Right ventricle myocardium inferior (tissue), 1 donor: ENCODE results near the gene PIGW. TPM values are rescaled to one million over a fixed set of nuclear protein-coding genes. Genes with fewer than 3 reads are reported as not detected.

Experiments used
- total RNA-seq: library from RNA; stranded (reverse); fragmentation: NEBNext Ultra II Directional; extraction: Animal tissue kit (Norgen Biotek cat#: 25700); gene quantifications from one replicate; pipeline ENCODE4 v1.2.1, GENCODE V29; 2021
- donor health status: DM: no; HTN: yes; CAD: no; lungs with severe emphysema.

PIGW gene
- total RNA-seq, 1 donor from 2014 or later = 5.8 TPM

Other genes with a start within 250 kb of the PIGW start
- not detected for gene TBC1D3G, start 211.1 kb upstream of the PIGW start, total RNA-seq
- not detected for gene TBC1D3H, start 146.6 kb upstream of the PIGW start, total RNA-seq
- 21.3 TPM for gene ZNHIT3, start 48.3 kb upstream of the PIGW start, total RNA-seq
- 16.1 TPM for gene MYO19, start 119 bp upstream of the PIGW start, total RNA-seq
- gene GGNBP2, start 9.9 kb downstream of the PIGW start, total RNA-seq = 44.5 TPM
- gene DHRS11, start 56.9 kb downstream of the PIGW start, total RNA-seq = 15.7 TPM
- gene MRM1, start 66.6 kb downstream of the PIGW start, total RNA-seq = 9.4 TPM